Endothelial cell of umbilical vein (primary cell): ENCODE results near the gene LRRK1.

ENCODE experiments used
- CTCF ChIP-seq, 2 donors: IDR thresholded peaks; 1 replicate in 1 of 2; 2 replicates in 1 of 2; pipeline ENCODE4 v1.5.1; 2011; ENCODE audit warnings: low read length in 2 of 2, mild to moderate bottlenecking in 2 of 2, moderate library complexity in 2 of 2, control low read depth in 1 of 2, inconsistent platforms in 1 of 2, low read depth in 1 of 2; ENCODE audit not compliant: insufficient read depth in 1 of 2; ENCODE audit errors: extremely low read depth in 1 of 2
- EZH2 ChIP-seq: IDR thresholded peaks from 2 replicates; pipeline ENCODE4 v1.6.1; 2012; ENCODE audit warnings: borderline replicate concordance, low read depth, mild to moderate bottlenecking, moderate library complexity, low read length, inconsistent platforms; ENCODE audit not compliant: severe bottlenecking
- FOS ChIP-seq: IDR thresholded peaks from 2 replicates; pipeline ENCODE4 v1.6.1; 2011; ENCODE audit warnings: mild to moderate bottlenecking, low read length, moderate library complexity, borderline replicate concordance; ENCODE audit not compliant: insufficient read depth
- JUN ChIP-seq: IDR thresholded peaks from 2 replicates; pipeline ENCODE4 v1.6.1; 2011; ENCODE audit warnings: borderline replicate concordance, low read depth; ENCODE audit not compliant: insufficient read length, insufficient read depth
- MYC ChIP-seq: IDR thresholded peaks from one replicate; pipeline ENCODE4 v1.6.1; 2011; ENCODE audit warnings: mild to moderate bottlenecking, low read depth, low read length
- POLR2A ChIP-seq: IDR thresholded peaks from 2 replicates; pipeline ENCODE4 v1.6.1; 2012; ENCODE audit warnings: low read depth, mild to moderate bottlenecking, control low read depth, low read length
- POLR2AphosphoS5 ChIP-seq: IDR thresholded peaks from 2 replicates; pipeline ENCODE4 v1.6.1; 2012; ENCODE audit warnings: low read depth, mild to moderate bottlenecking, control low read depth, low read length, moderate library complexity; ENCODE audit not compliant: insufficient read depth
- TF ChIP-seq, protein P1 (sequence below): IDR thresholded peaks from 2 replicates; pipeline ENCODE4 v1.6.1; 2011; ENCODE audit not compliant: insufficient read depth, insufficient read length

DNA sequence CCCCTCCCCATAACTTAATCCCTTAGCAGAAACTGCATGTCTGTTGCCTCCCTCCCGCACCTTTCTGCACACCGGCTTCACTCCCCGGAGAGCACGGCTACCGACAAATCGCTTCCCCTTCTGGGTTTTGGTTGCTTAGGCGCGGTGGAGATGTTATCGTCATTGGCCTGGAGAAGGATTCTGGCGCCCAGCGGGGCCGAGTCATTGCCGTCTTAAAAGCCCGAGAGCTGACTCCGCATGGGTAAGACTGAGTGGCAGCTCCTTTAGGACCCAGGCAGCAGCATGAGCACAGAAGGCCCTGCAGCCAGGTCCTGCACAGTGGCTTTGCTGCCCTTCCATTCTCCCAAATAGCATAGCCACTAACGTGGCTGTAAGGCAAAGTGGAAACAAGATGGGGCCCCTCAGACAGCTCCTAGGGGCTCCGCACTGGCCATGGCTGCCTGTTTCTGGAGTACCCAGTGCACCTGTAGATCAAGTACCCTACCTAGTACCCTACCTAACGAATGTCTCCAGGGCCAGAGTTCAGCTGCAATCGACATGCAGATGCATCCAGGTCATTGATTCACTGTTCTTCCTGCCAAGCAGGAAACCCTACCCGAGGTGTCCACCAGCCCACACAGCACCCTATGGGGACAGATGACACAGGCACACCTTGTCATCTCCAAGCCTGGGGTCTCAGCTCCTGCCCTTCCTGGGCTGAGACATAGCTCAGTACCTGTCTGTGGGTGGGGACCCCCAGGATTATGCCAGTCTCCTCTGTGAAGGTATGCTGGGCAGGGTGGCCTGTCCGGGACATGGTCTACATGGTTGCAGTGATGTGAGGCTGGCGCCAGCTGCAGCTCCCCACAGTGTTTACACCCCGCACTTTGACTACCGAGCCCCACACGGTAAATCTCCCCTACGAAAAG, 147.6 kb downstream of the LRRK1 start:
- no peak for TF ChIP-seq EZH2
- no peak for TF ChIP-seq CTCF (IDR thresholded peaks at IDR 0.05; ENCODE audit: extremely low read depth in 1 of 2, insufficient read depth in 1 of 2, low read depth in 1 of 2, low read length in 2 of 2)
- no peak for TF ChIP-seq POLR2AphosphoS5
- TF ChIP-seq POLR2A: no peak
- TF ChIP-seq MYC: no peak
- no peak for TF ChIP-seq FOS
- TF ChIP-seq, protein P1, sequence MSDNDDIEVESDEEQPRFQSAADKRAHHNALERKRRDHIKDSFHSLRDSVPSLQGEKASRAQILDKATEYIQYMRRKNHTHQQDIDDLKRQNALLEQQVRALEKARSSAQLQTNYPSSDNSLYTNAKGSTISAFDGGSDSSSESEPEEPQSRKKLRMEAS: no peak
- TF ChIP-seq JUN: no peak
